Measurements from ENCODE around the gene SDK1.

The SDK1 gene

GRCh38 chr7:3981281-3981680, 680.2 kb downstream of the SDK1 start:
- no peak for TF ChIP-seq CTCF (IDR thresholded peaks at IDR 0.05; ENCODE audit: low read depth, low read length, missing control alignments)
- DNase-seq (ENCODE audit: low read depth): no peak
- H3K4me3 ChIP-seq (ENCODE audit: low read depth, low read length): no peak overlapping the region

- no peak for DNase-seq (ENCODE audit: low read depth)
- H3K4me3 ChIP-seq (ENCODE audit: low read depth, low read length): no peak overlapping the region
- no peak for TF ChIP-seq CTCF (IDR thresholded peaks at IDR 0.05; ENCODE audit: low read depth, low read length, missing control alignments)
Observed at GRCh38 chr7:3984456-3984855, 683.4 kb downstream of the SDK1 start.

- no peak for DNase-seq (ENCODE audit: low read depth)
- TF ChIP-seq CTCF (IDR thresholded peaks at IDR 0.05; ENCODE audit: low read depth, low read length, missing control alignments): no peak
- no peak overlapping the region for H3K4me3 ChIP-seq (ENCODE audit: low read depth, low read length)
Observed at GRCh38 chr7:3986927-3987326, 685.9 kb downstream of the SDK1 start.

GRCh38 chr7:3987426-3987927, 686.4 kb downstream of the SDK1 start:
- DNase-seq (ENCODE audit: low read depth): no peak
- TF ChIP-seq CTCF (IDR thresholded peaks at IDR 0.05; ENCODE audit: low read depth, low read length, missing control alignments): no peak
- H3K4me3 ChIP-seq (ENCODE audit: low read depth, low read length): no peak overlapping the region

GRCh38 chr7:3989723-3990122, 688.7 kb downstream of the SDK1 start:
- TF ChIP-seq CTCF (IDR thresholded peaks at IDR 0.05; ENCODE audit: low read depth, low read length, missing control alignments): no peak
- no peak for DNase-seq (ENCODE audit: low read depth)
- no peak overlapping the region for H3K4me3 ChIP-seq (ENCODE audit: low read depth, low read length)

GRCh38 chr7:3991731-3992231, 690.7 kb downstream of the SDK1 start:
- DNase-seq (ENCODE audit: low read depth): no peak
- no peak for TF ChIP-seq CTCF (IDR thresholded peaks at IDR 0.05; ENCODE audit: low read depth, low read length, missing control alignments)
- H3K4me3 ChIP-seq (ENCODE audit: low read depth, low read length): no peak overlapping the region

GRCh38 chr7:3992841-3993240, 691.8 kb downstream of the SDK1 start:
- TF ChIP-seq CTCF (IDR thresholded peaks at IDR 0.05; ENCODE audit: low read depth, low read length, missing control alignments): no peak
- DNase-seq (ENCODE audit: low read depth): no peak
- no peak overlapping the region for H3K4me3 ChIP-seq (ENCODE audit: low read depth, low read length)
